HCT116 (cell line): ENCODE data around the gene THOC1.

Source experiments
- CEBPB ChIP-seq: IDR thresholded peaks from 2 replicates; pipeline ENCODE4 v1.6.1; 2012; ENCODE audit warnings: low read depth
- TF ChIP-seq, protein P1 (sequence below), 3 experiments: fragments of 200-600 bp in 1 of 3; sonication (generic) in 1 of 3; IDR thresholded peaks in 2 of 3; conservative IDR thresholded peaks in 1 of 3; 2 replicates each; pipeline ENCODE4 v1.5.1; 2012 to 2017; ENCODE audit warnings: low read depth in 2 of 3, low read length in 2 of 3, antibody characterized with exemption in 1 of 3, borderline replicate concordance in 1 of 3, control low read depth in 1 of 3, mild to moderate bottlenecking in 1 of 3, mixed read lengths in 1 of 3, mixed run types in 1 of 3, moderate library complexity in 1 of 3; ENCODE audit not compliant: insufficient read depth in 1 of 3

GRCh38 chr18:303607-304006 lies 35.8 kb upstream of the THOC1 start:
- TF ChIP-seq, protein P1, sequence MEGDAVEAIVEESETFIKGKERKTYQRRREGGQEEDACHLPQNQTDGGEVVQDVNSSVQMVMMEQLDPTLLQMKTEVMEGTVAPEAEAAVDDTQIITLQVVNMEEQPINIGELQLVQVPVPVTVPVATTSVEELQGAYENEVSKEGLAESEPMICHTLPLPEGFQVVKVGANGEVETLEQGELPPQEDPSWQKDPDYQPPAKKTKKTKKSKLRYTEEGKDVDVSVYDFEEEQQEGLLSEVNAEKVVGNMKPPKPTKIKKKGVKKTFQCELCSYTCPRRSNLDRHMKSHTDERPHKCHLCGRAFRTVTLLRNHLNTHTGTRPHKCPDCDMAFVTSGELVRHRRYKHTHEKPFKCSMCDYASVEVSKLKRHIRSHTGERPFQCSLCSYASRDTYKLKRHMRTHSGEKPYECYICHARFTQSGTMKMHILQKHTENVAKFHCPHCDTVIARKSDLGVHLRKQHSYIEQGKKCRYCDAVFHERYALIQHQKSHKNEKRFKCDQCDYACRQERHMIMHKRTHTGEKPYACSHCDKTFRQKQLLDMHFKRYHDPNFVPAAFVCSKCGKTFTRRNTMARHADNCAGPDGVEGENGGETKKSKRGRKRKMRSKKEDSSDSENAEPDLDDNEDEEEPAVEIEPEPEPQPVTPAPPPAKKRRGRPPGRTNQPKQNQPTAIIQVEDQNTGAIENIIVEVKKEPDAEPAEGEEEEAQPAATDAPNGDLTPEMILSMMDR (IDR thresholded peaks at IDR 0.05 in 2 of 3, conservative IDR thresholded peaks at IDR 0.05 in 1 of 3; ENCODE audit: borderline replicate concordance in 1 of 3, insufficient read depth in 1 of 3, low read depth in 2 of 3, low read length in 2 of 3) = no peak
- TF ChIP-seq CEBPB = no peak
